Uterus (tissue), 4 donors: Measurements from ENCODE around the gene ASNS. TPM values are rescaled to one million over a fixed set of nuclear protein-coding genes. Genes with fewer than 3 reads are reported as not detected.
"Not testable (repeated sequence)": the region's sequence is repeated elsewhere in the genome, so short reads cannot be mapped to it uniquely, and the experiment has no call there.

Experiments
- DNase-seq, 2 donors: peaks; one replicate each; pipeline ENCODE4 v3.0.0-alpha.2; 2019 to 2020
- H3K27ac ChIP-seq, 2 donors: fragments of 200-600 bp; sonication (generic); 1 replicate in 1 of 2; 2 replicates in 1 of 2; pipeline ENCODE4 v1.5.1; 2016 to 2018
- H3K27me3 ChIP-seq, 2 donors: fragments of 200-600 bp; sonication (generic); one replicate each; pipeline ENCODE4 v1.5.1; 2018 to 2019; ENCODE audit warnings: control low read depth in 1 of 2
- H3K36me3 ChIP-seq, 2 donors: fragments of 200-600 bp; sonication (generic); one replicate each; pipeline ENCODE4 v1.5.1; 2019; ENCODE audit warnings: control low read depth in 1 of 2
- H3K4me1 ChIP-seq, 2 donors: fragments of 200-600 bp; sonication (generic); one replicate each; pipeline ENCODE4 v1.5.1; 2018 to 2019; ENCODE audit warnings: control low read depth in 1 of 2
- H3K4me3 ChIP-seq, 2 donors: fragments of 200-600 bp; sonication (generic); 1 replicate in 1 of 2; 2 replicates in 1 of 2; pipeline ENCODE4 v1.5.1; 2018 to 2019; ENCODE audit warnings: mild to moderate bottlenecking in 1 of 2
- H3K9me3 ChIP-seq, 2 donors: fragments of 200-600 bp; sonication (generic); one replicate each; pipeline ENCODE4 v1.5.1; 2019; ENCODE audit warnings: control low read depth in 1 of 2
- POLR2A ChIP-seq, 2 donors: fragments of 450-650 bp; IDR thresholded peaks; one replicate each; pipeline ENCODE4 v1.6.1; 2016; ENCODE audit warnings: antibody characterized with exemption in 2 of 2, mild to moderate bottlenecking in 1 of 2, moderate library complexity in 1 of 2
- intact Hi-C: fragments of 100-400 bp; cut with DNase I; formaldehyde crosslinking; loops from one replicate; pipeline ENCODE4 v1.15.1; 2023; ENCODE audit warnings: low total_unique reads
- total RNA-seq, 4 donors: library from RNA; depleted of rRNA in 3 of 4; stranded (reverse); fragments of >200 nt in 3 of 4; gene quantifications; one replicate each; pipeline versions ENCODE4 v1.1.0 to v1.2.4, GENCODE V29; 2014 to 2023
- TF ChIP-seq, protein P1 (sequence below), 4 experiments: fragments of 200-600 bp in 2 of 4; fragments of 450-650 bp in 2 of 4; sonication (generic) in 2 of 4; IDR thresholded peaks; one replicate each; pipeline ENCODE4 v1.5.1; 2016 to 2019; ENCODE audit warnings: antibody characterized with exemption in 4 of 4, mild to moderate bottlenecking in 2 of 4, moderate library complexity in 1 of 4
- donor health status: DM: yes; HTN: yes; CAD: no.

The ASNS gene
- total RNA-seq, 4 donors from 2014 or later = 10.9 to 20.3 (median 16.7) TPM; not detected in 1

DNA sequence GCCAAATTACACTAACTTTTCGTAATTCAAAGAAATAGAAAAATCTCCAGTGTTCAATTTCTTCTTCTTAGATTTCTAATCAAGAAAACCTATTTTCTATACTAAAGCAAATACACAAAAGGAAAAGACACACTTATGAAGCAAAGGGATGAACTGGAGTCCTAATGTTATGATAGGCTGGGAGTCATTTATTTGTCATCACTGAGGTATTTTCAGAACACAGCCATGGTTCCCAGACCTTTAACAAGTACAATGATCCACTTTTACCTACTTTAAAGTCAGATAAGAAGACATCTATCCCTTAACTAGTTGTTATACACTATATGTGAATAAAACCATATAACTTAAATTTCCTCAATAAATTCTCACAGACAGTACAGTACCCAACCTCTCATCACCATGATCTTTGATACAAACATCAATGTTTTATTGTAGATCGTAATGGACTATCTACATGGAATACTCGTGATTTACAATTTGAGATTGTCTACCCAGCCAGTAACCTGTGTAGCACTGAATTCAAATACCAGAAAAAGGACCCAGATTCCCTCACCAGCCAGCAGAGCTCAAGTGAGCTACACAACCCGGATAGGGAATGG is 12.5 kb downstream of the ASNS start:
- no peak overlapping the region for H3K4me3 ChIP-seq
- no peaks in the 10 kb centered on the region for H3K27me3 ChIP-seq
- H3K4me1 ChIP-seq = no peaks in the 10 kb centered on the region
- no peak overlapping the region for H3K27ac ChIP-seq
- DNase-seq = no peak
- no peaks in the 10 kb centered on the region for H3K9me3 ChIP-seq
- TF ChIP-seq, protein P1, sequence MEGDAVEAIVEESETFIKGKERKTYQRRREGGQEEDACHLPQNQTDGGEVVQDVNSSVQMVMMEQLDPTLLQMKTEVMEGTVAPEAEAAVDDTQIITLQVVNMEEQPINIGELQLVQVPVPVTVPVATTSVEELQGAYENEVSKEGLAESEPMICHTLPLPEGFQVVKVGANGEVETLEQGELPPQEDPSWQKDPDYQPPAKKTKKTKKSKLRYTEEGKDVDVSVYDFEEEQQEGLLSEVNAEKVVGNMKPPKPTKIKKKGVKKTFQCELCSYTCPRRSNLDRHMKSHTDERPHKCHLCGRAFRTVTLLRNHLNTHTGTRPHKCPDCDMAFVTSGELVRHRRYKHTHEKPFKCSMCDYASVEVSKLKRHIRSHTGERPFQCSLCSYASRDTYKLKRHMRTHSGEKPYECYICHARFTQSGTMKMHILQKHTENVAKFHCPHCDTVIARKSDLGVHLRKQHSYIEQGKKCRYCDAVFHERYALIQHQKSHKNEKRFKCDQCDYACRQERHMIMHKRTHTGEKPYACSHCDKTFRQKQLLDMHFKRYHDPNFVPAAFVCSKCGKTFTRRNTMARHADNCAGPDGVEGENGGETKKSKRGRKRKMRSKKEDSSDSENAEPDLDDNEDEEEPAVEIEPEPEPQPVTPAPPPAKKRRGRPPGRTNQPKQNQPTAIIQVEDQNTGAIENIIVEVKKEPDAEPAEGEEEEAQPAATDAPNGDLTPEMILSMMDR (IDR thresholded peaks at IDR 0.05) = no peak
- TF ChIP-seq POLR2A (IDR thresholded peaks at IDR 0.05) = no peak
- H3K36me3 ChIP-seq = no peaks in the 10 kb centered on the region
- intact Hi-C loops = no loop called here

DNA sequence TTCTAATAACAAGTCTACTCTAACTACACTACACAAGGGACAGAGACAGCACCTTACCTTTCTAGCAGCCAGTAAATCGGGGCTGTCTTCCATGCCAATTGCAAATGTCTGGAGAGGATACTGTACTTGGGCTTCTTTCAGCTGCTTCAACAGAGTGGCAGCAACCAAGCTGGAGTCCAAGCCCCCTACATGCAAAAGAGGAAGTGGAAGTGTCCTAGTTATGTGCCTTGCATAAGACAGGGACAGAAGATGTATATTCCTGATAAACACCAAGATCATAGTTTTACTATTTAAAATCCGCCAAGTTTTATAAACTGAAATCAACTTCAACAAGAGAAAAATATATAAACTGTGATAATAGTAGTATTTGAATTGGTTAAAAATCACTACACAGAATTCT is 14.0 kb downstream of the ASNS start:
- Histone ChIP-seq H3K4me1 (no peaks in the 10 kb centered on the region), H3K9me3 (no peaks in the 10 kb centered on the region), H3K36me3 (no peaks in the 10 kb centered on the region), H3K27me3 (no peaks in the 10 kb centered on the region), H3K4me3 (no peak overlapping the region), H3K27ac (no peak overlapping the region)
- intact Hi-C loops = no loop called here
- DNase-seq = no peak
- TF ChIP-seq POLR2A (IDR thresholded peaks at IDR 0.05) = no peak
- TF ChIP-seq, protein P1 (IDR thresholded peaks at IDR 0.05) = no peak

- Histone ChIP-seq H3K4me3 (no peak overlapping the region), H3K27me3 (no peaks in the 10 kb centered on the region), H3K9me3 (no peaks in the 10 kb centered on the region), H3K27ac (no peak overlapping the region), H3K36me3 (no peaks in the 10 kb centered on the region), H3K4me1 (no peaks in the 10 kb centered on the region)
- intact Hi-C loops = no loop called here
- TF ChIP-seq, protein P1 (IDR thresholded peaks at IDR 0.05) = no peak
- no peak for TF ChIP-seq POLR2A (IDR thresholded peaks at IDR 0.05)
- no peak for DNase-seq
Observed at GRCh38 chr7:97857544-97857943, 14.7 kb downstream of the ASNS start.

DNA sequence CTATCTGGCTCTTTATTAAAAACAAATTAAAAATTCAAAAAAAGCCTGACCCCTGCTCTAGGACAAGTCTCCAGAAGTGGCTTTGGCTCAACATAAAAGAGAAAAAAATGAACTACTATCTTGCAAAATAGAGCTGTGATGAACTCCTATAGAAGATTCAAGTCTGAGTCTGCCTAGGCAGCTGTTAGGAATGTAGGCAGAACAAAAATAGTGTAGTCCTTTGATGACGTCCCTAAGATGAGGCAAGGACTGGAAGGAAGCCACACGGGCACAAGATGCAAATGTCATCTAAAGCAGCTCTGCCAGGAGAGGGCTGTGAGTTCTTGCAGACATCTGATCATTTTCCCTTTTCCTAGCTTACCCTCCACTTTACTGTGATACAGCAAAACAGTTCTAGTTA is 20.5 kb downstream of the ASNS start:
- Histone ChIP-seq H3K27me3 (no peaks in the 10 kb centered on the region), H3K4me3 (no peak overlapping the region), H3K4me1 (no peaks in the 10 kb centered on the region), H3K27ac (no peak overlapping the region), H3K9me3 (no peaks in the 10 kb centered on the region), H3K36me3 (no peaks in the 10 kb centered on the region)
- intact Hi-C loops = no loop called here
- no peak for TF ChIP-seq POLR2A (IDR thresholded peaks at IDR 0.05)
- TF ChIP-seq, protein P1 (IDR thresholded peaks at IDR 0.05) = no peak
- DNase-seq = no peak

DNA sequence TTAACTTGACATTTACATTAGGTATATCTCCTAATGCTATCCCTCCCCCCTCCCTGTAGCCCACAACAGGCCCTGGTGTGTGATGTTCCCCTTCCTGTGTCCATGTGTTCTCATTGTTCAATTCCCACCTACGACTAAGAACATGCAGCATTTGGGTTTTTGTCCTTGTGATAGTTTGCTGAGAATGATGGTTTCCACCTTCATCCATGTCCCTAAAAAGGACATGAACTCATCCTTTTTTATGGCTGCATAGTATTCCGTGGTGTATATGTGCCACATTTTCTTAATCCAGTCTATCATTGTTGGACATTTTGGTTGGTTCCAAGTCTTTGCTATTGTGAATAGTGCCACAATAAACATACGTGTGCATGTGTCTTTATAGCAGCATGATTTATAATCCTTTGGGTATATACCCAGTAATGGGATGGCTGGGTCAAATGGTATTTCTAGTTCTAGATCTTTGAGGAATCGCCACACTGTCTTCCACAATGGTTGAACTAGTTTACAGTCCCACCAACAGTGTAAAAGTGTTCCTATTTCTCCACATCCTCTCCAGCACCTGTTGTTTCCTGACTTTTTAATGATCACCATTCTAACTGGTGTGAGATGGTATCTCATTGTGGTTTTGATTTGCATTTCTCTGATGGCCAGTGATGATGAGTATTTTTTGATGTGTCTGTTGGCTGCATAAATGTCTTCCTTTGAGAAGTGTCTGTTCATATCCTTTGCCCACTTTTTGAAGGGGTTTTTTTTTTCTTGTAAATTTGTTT is 21.8 kb downstream of the ASNS start:
- DNase-seq, H3K27me3 ChIP-seq, intact Hi-C loops, H3K27ac ChIP-seq, H3K36me3 ChIP-seq, H3K9me3 ChIP-seq, H3K4me1 ChIP-seq, H3K4me3 ChIP-seq: not testable (repeated sequence)
